HG03565 (cell line): ENCODE results near the gene NKD1.
"Not testable (repeated sequence)": the region's sequence is repeated elsewhere in the genome, so short reads cannot be mapped to it uniquely, and the experiment has no call there.

ENCODE experiments used
- ATAC-seq: cut with Tn5 transposase; IDR thresholded peaks from one replicate; pipeline ENCODE4 v1.9.1; 2021; ENCODE audit warnings: mild to moderate bottlenecking, moderate library complexity; ENCODE audit not compliant: unreplicated experiment

NKD1 gene, protein sequence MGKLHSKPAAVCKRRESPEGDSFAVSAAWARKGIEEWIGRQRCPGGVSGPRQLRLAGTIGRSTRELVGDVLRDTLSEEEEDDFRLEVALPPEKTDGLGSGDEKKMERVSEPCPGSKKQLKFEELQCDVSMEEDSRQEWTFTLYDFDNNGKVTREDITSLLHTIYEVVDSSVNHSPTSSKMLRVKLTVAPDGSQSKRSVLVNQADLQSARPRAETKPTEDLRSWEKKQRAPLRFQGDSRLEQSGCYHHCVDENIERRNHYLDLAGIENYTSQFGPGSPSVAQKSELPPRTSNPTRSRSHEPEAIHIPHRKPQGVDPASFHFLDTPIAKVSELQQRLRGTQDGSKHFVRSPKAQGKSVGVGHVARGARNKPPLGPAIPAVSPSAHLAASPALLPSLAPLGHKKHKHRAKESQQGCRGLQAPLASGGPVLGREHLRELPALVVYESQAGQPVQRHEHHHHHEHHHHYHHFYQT

DNA sequence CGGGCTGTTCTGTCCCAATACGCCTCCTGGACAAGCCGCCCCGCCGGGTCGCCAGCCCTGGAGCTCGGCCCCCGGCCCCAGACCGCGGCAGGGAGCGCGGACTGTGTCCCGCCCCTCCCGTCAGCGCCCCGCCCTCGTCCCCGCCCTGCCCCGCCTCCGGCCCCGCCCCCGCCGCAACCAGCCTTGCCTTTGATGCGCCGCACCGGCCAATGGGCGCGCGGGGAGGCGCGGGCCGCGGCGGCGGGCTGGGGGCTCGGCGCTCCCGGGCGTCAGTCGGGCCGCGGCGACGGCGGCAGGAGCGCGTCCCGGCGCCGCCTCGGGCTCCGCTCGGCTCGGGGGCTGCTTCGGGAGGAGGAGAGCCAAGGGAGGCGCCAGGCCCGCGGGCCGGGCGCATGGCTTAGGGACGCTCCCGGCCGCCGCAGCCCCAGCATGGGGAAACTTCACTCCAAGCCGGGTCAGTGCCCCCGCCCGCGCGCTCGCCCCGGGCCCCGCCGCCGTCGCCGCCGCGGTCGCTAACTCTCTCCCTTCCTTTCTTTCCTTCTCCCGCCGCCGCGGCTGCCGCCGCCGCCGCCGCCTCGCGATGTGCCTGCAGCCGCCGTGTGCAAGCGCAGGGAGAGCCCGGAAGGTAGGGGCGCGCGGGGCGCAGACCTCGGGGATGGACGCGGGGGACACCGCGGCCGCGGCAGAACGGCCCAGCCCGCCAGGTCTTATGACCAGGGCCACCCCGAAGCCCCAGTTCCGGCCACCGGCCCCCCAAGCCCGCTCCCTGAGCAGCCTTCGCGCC is at the start of gene NKD1:
TSS of gene NKD1 (plus strand) at position 272 of the 784 bp plus-strand sequence. CDS start at position 430, 158 bp downstream.
- peak; percentile 54 for ATAC-seq

DNA sequence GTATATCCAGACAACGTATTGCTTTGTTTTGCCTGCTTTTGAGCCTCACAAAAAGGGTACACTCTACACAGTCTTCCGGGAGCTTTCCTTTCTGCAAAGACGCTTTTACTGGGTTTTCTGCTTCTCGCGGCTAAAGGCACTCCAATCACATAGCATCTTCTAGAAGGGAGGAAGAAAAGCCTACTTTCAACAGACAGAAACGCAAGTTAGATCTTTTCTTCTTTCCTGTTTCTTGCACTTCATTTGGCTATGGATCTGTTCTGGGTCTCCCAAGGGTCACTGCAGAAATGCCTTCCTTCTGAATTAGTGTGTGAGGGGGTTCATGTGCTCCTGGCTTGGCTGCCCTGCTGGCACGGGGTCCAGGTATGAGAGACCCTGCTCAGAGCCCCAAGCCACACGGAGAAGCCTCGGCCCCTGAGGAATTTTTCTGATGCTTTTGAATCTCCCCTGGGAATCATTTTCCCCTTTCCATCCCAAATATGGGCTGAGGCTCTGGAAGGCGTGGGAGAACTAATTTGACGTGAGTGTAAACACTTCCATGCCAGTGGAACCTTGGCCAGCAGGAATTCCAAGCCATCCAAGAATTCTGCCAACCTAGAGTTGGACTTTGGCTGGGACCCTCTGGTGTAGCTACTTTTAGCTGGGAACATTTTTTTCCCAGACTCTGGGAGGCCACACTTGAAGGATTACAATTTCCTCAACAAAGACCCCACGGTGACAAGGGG is 49.6 kb upstream of the NKD1 start:
- ATAC-seq = no peak

DNA sequence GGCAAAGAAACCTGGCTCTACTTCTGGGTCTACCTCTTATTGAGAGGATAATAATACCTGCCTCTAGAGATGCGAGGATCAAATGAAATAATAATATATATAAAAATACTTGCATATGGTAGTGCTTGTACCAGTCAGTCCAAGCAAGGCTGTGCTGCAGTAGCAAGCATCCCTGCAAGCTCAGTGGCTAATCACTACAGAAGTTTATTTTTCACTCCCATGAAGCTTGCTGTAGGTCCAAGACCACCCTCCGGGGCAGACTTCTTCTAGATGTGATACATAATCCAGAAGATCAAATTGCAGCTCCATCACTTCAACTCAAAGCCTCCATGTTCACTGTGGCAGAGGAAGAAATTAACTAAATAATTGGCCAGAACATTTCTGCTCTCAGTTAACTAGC is 48.9 kb upstream of the NKD1 start:
- no peak for ATAC-seq

DNA sequence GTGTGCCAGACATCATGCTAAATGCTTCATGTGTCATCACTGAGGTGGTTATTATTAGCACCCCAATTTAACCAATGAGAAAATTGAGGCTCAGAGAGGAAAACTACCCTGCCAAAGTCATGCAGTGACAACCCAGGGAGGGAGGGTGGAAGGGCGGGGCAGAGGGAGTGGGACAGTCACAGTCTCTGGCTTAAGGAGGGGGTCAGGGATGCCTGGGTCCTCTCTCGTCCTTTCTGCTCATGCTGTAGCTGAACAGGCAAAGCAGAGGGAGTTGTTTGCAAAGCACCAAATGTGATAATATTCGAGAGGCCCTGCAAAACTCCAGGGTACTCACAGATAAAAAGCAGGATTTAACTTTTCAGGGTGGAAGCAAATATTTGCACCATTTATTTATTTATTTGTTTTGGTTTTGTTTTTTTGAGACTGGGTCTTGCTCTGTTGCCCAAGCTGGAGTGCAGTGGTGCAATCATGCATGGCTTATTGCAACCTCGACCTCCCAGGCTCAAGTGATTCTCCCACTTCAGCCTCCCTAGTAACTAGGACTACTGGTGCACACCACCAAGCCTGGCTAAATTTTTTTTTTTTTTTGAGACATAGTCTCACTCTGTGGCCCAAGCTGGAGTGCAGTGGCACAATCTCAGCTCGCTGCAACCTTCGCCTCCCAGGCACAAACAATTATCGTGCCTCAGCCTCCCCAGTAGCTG is 47.9 kb upstream of the NKD1 start:
- no peak for ATAC-seq

DNA sequence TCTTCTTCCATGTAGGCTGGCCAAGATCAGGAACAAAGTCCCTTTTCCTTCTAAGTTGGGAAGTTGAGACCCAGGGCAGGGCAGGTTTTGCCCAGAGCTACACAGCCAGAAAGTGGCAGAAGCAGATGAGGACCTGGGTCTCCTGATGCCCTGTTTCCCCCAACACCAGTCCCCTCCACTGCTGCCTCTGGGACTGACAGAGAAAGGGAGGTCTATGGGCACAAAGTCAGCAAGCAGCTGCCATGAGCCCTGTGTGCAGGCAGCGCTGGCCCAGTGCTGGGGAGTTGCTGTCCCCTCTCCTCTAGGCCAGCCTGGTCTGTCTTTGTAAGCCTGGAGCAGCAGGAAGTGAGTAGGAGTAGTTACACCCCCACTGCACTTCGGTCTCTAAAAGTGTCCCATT is 46.9 kb upstream of the NKD1 start:
- ATAC-seq = no peak

DNA sequence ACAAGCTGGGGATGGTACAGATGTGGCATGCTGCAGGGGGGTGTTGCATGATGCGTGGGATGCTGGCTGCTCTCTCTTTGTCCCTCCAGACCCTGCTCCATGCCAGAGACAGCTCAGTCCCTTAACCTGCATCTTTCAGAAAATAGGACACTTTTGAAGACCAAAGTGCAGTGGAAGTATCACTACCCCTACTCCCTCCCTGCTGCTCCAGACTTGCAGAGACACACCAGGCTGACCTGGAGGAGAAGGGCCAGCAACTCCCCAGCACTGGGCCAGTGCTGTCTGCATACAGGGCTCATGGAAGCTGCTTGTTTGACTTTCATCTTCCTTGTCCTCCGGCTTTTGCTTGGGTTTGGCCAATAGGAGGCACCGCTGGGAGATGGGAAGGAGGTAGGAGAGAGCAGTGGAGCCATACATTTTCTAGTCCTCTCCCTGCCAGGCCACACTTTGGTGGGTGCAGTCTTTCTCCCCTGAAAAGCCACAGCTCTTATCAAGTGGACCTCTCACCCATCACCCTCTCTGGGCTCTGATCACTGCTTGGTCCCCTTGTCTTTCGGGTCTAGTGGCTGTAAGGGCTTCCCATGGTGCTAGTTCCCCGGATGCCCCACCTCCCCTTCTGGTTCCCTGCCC is 46.1 kb upstream of the NKD1 start:
- no peak for ATAC-seq

DNA sequence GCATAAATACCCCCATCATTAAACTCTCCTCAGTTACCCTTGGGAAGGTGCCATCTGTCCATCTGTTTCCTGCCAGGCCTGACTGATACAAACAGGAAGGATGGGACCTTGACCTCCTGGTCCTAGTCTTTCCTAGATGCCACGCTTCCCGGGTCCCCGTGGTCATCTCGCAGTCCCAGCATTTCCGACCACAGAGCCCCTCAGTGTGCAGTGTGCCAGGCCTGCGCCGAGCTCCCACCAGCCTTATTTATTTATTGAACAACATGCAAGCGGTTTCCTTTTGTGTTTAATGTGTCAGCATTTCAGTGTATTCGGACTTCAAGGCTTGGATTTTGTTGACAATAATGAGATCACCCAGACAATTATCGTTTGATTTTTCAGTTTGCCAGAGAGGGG is 45.6 kb upstream of the NKD1 start:
- no peak for ATAC-seq

DNA sequence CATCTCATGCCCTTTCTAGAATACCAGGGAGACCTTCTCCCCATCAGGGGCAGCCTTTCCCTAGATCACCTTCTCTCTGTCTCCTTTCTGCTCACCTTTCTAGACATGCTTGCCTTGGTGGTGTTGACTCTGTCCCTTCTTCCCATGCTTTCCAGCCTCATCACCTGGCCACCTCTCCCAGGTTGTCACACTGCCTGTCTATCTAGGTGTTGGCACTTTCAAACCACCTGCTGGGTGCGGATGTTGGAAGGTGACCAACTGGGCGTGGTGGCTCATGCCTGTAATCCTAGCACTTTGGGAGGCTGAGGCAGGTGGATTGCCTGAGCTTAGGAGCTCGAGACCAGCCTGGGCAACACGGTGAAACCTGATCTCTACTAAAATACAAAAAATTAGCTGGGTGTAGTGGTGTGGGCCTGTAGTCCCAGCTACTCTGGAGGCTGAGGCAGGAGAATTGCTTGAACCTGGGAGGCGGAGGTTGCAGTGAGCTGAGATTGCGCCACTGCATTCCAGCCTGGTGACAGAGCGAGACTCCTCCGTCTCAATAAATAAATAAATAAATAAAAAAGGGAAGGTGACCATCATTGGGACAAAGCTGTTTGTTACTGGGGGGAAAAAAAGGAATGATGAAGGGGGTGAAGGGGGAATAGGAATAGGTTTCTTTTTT is 44.2 kb upstream of the NKD1 start:
- ATAC-seq = not testable (repeated sequence)

DNA sequence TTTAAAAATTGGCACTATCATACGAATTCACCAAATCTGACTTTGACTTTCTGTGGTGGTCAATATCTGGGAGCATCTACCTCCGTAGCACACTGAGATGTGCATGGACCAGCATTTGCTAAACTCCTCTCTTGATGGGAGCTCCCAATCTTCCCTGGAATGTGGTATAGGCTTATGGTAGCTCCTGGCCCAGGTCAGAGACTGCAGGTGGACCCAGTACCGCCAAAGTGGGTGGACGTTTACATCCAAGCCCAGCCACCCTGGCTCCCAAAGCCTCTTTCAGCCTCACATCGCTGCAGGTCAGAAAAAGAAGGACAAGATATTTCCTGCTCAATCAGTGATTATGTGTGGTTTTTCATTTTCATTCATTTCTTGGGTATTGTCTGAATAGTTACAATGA is 43.1 kb upstream of the NKD1 start:
- ATAC-seq = no peak

DNA sequence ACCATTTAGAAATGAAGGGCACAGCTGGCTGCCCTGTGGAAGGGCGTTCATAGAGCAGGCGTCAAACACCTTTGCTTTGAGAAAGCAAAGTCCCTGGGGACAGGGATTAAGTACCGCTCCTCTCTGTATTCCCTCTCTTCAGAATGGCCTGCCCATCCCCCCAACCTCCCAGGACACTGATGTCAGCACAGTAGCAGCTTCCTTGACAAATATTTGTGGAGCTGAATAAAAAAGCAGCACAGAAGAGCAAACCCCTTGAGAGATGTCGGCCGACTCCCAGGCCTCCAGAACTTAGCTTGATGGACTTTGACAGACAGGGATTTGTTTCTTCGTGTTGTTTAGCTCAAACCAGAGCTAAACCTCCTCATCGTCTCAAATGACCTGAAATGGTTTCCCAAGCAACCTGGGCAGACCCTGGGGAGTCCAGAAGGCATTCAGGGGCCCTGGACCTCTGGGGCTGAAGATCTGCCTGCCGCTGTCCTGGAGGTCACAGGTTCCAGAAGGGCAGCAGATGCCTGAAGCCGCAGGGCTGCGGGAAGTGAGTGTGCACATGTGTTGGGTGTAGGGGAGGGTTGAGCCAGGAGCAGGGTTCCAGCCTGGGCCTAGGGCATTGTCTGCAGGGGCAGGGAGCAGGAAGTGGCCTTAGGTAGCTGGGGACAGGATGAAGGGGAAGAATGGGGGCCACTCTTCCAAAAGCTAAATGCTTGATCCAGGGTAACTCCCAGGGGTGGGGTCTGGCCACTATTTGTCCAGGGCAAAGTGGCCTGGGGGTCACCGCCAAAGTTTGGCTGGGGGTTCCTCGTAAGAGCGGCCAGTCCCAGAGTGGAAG is 42.3 kb upstream of the NKD1 start:
- no peak for ATAC-seq

DNA sequence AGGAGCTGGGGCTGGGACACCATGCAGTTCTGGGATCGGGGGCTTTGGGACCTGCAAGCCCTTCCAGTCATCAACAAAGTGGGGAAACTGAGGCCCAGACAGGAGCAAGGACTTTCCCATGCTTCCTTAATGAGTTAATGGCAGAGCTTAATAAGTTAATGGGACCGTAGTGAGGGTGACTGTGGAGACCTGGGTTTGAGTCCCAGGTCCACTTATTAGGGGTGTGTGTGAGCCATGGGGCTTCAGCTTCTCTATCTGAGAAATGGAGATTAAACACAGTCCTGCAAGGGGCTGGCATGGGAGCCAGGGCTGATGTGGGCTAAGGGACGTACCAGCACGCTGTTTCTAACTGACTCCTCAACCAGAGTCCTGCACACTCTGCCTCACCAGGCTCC is 41.7 kb upstream of the NKD1 start:
- ATAC-seq = no peak

DNA sequence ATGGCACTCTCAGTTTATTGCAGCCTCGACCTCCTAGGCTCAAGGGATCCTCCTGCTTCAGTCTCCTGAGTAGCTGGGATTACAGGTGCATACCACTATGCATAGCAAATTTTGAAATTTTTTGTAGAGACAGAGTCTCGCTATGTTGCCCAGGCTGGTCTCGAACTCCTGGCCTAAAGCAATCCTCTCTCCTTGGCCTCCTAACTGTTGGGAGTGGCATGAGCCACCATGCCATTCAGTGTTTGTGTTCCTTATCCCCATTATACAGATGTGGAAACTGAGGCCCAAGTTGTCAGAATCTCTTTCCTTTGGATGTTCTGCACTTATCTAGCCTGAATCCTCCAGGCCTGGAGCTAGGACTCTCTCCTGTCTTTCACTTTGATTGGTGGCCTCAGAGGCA is 40.8 kb upstream of the NKD1 start:
- no peak for ATAC-seq

DNA sequence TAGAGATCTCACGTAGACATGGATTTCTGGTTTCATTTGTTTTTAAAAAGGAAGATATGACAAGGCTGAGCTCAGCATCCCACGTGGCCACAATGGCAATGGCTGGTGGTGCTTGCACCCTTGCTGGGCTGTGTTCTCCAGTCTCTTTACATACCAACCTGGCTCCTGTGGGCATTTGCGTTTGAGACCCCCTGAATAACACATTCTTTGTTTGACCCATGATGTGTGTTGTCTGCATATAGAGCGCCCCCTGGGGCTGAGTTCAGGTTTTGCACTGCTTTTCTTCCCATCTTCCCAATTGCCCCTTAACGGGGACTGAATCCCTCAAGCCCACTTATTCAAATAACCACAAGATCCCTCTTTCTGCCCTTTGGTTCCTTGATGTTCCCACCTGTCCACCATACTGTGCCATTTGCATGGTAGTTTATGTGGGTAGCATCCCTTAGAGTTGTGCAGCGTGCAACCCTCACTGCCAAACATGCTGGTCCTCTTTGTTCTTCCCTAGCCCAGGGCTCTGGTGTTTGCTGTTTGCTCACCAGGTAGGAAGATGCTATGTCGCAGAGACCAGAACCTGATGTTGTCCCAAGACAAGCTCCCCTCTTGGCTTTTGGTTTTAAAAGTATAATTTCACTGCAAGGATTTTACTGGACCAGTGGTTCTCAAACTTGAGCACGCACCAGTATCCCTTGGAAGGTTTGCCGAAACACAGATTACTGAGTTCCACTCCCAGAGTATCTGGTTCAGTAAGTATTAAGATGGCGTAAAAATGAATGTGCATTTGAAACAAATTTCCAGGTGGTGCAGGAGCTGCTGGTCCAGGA is 38.5 kb upstream of the NKD1 start:
- no peak for ATAC-seq

DNA sequence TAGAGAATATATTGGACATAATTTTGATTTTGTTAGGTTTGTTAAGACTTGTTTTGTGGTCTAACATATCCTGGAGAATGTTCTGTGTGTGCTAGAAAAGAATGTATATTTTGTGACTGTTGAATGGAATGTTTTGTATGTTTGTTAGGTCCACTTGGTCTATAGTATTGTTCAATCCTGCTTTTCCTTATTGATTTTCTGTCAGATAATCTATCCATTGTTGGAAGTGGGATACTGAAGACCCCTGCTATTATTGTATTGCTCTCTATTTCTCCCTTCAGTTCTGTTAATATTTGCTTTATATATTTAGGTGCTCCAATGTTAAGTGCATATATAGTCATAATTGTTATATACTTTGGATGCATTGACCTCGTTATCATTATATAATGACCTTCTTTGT is 33.0 kb upstream of the NKD1 start:
- ATAC-seq = no peak

DNA sequence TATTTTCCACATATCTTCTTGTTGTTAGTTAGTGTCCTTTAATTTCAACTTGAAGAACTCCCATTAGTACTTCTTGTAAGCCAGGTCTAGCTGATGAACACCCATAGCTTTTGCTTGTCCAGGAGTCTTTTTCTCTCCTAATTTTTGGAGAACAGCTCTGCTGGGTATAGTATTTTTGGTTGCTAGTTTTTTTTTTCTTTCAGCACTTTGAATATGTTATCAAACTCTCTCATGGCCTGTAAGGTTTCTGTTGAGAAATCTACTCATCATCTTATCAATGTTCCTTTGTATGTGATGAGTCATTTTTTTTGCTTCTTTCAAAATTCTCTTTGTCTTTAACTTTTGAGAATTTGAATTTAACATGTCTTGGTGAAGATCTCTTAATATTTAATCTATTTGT is 31.8 kb upstream of the NKD1 start:
- no peak for ATAC-seq

DNA sequence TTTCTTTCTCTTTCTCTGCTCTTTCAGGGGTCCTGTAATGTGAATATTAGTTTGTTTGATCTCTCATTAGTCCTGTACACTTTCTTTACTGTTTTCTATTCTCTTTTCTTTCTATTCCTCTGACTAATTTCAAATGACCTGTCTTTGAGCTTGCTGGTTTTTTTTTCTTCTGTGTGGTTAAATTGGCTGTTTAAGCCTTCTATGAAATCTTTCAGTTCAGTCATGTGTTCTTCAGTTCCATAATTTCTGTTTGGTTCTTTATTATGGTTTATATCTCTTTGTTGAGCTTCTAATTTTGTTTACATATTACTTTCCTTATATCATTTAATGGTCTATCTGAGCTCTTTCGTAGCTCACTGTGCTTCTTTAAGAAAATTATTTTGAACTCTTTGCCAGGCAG is 31.3 kb upstream of the NKD1 start:
- no peak for ATAC-seq

DNA sequence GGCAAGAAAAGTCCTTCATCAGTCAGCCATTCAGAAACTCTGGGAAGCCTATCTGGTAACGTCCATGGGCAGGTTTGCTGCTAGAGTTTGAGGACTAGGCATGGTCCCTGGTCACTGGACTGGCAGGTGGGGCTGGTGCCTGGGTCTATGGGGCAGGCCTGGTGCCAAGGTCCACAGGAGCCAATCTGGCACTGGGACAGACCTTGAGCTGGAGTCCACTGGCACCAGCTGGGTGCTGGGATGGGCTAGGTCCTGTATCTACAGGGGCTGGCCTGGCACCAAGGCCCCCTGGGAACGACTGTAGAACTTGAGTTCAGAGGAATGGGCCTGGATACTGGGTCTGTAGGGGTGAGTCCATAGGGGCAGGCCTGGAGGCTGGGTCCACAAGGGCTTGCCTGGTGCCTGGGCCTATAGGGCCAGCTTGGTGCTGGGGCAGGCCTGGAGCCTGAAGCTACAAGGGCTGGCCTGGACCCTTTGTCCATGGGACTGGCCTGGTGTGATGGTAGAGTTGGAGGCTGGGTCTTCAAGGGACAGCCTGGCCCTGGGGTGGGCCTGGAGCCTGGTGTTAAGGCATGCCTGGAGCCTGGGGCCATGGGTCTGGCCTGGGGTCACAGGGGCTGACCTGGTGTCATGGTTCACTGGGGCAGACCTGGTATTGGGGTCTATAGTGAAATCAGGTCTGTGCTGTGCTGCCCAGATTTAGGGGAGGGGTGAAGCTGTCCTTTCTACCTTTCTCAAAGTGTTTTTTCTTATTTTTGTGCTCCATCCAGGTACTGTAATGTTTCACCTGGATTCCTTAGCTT is 30.5 kb upstream of the NKD1 start:
- no peak for ATAC-seq
